Stimulated activated CD4-positive, alpha-beta T cell treated with anti-CD3 and anti-CD28 coated beads, Interleukin-15, amount 100 ng/mL, for 48 hours (primary cell): ENCODE data around the gene BSX.

Experiments
- DNase-seq, 2 donors: peaks; one replicate each; pipeline ENCODE4 v3.0.0-alpha.2; 2020; ENCODE audit warnings: low read depth in 2 of 2

Gene BSX

GRCh38 chr11:122954455-122954854, 27.2 kb downstream of the BSX start:
- DNase-seq, result no peak

GRCh38 chr11:122951211-122951610, 30.4 kb downstream of the BSX start:
- no peak for DNase-seq

- no peak for DNase-seq
Observed at GRCh38 chr11:122938557-122938956, 43.1 kb downstream of the BSX start.

- DNase-seq, result no peak
Observed at GRCh38 chr11:122937983-122938382, 43.7 kb downstream of the BSX start.

GRCh38 chr11:122933416-122933815, 48.2 kb downstream of the BSX start:
- no peak for DNase-seq

GRCh38 chr11:122931510-122931909, 50.1 kb downstream of the BSX start:
- no peak for DNase-seq
